Calu3 (cell line): ENCODE data around the gene BATF3. TPM values are rescaled to one million over a fixed set of nuclear protein-coding genes. Genes with fewer than 3 reads are reported as not detected.

Experiments used
- BruUV-seq: library from RNA; stranded (reverse); fragments of 400-500 nt; replicated peaks from 2 replicates; lab custom pipeline; 2021; lab: Mats Ljungman, UMichigan
- CTCF ChIA-PET: fragments of 300-600 bp; sonication (Branson Sonifier 250); formaldehyde crosslinking; loops from one replicate; lab custom pipeline; 2022; ENCODE audit warnings: antibody characterized with exemption; lab: Charles Lee
- DNase-seq: peaks from one replicate; pipeline ENCODE4 v3.0.0; 2022
- H3K27ac Mint-ChIP-seq: one replicate; pipeline ENCODE4 v1.8.0; 2022; ENCODE audit warnings: mixed read lengths; ENCODE audit not compliant: unreplicated experiment
- H3K27me3 Mint-ChIP-seq: one replicate; pipeline ENCODE4 v1.8.0; 2022; ENCODE audit warnings: mixed read lengths; ENCODE audit not compliant: unreplicated experiment
- H3K36me3 Mint-ChIP-seq: one replicate; pipeline ENCODE4 v1.8.0; 2022; ENCODE audit warnings: mild to moderate bottlenecking, moderate library complexity, mixed read lengths; ENCODE audit not compliant: insufficient read depth, unreplicated experiment
- H3K4me1 Mint-ChIP-seq: one replicate; pipeline ENCODE4 v1.8.0; 2022; ENCODE audit warnings: mild to moderate bottlenecking, low read depth, mixed read lengths; ENCODE audit not compliant: unreplicated experiment
- H3K4me3 Mint-ChIP-seq: one replicate; pipeline ENCODE4 v1.8.0; 2022; ENCODE audit warnings: mild to moderate bottlenecking, low read depth, moderate library complexity, mixed read lengths; ENCODE audit not compliant: unreplicated experiment
- H3K9me3 Mint-ChIP-seq: one replicate; pipeline ENCODE4 v1.8.0; 2022; ENCODE audit warnings: low read depth, mixed read lengths; ENCODE audit not compliant: unreplicated experiment
- CTCF ChIP-seq: fragments of 200-600 bp; IDR thresholded peaks from one replicate; pipeline ENCODE4 v1.8.0; 2022; ENCODE audit warnings: antibody characterized with exemption; ENCODE audit not compliant: unreplicated experiment
- intact Hi-C: fragments of 100-400 bp; cut with micrococcal nuclease; formaldehyde crosslinking; loops from one replicate; pipeline ENCODE4 v1.10.0; 2022; ENCODE audit not compliant: unreplicated experiment
- total RNA-seq: library from RNA; stranded (reverse); gene quantifications from 2 replicates; pipeline ENCODE4 v1.2.3, GENCODE V29; 2022

BATF3 gene
- total RNA-seq, 1 experiment from 2014 or later: 0.90 TPM

GRCh38 chr1:212703991-212704564, 4.4 kb upstream of the BATF3 start:
- CTCF ChIA-PET: no interaction called here
- no peak for TF ChIP-seq CTCF
- Mint-ChIP-seq H3K27ac (no peak overlapping the region), H3K9me3 (no peaks in the 10 kb centered on the region), H3K27me3 (peaks cover 43% of the 10 kb centered on the region), H3K4me1 (peaks cover 16% of the 10 kb centered on the region), H3K36me3 (peaks cover 4% of the 10 kb centered on the region), H3K4me3 (no peak overlapping the region)
- no peak for DNase-seq
- BruUV-seq: no TSS peak
- intact Hi-C loops: loop anchor here (5.0 kb wide), 1 partner anchor 37 kb away; no protein-coding TSS in a partner anchor

- no peak overlapping the region for H3K4me3 Mint-ChIP-seq
- CTCF ChIA-PET: no interaction called here
- H3K36me3 Mint-ChIP-seq: peaks cover 4% of the 10 kb centered on the region
- DNase-seq: no peak
- H3K27me3 Mint-ChIP-seq: peaks cover 57% of the 10 kb centered on the region
- intact Hi-C loops: loop anchor here (5.0 kb wide), 1 partner anchor 35 kb away; no protein-coding TSS in a partner anchor
- no peak overlapping the region for H3K27ac Mint-ChIP-seq
- BruUV-seq: no TSS peak
- peaks cover 16% of the 10 kb centered on the region for H3K4me1 Mint-ChIP-seq
- TF ChIP-seq CTCF: no peak
- no peaks in the 10 kb centered on the region for H3K9me3 Mint-ChIP-seq
Observed at GRCh38 chr1:212702672-212703071, 3.0 kb upstream of the BATF3 start.

- H3K4me1 Mint-ChIP-seq: peaks cover 16% of the 10 kb centered on the region
- TF ChIP-seq CTCF: no peak
- peak; percentile 18 for DNase-seq
- H3K9me3 Mint-ChIP-seq: no peaks in the 10 kb centered on the region
- no TSS peak for BruUV-seq
- peaks cover 65% of the 10 kb centered on the region for H3K27me3 Mint-ChIP-seq
- CTCF ChIA-PET: interaction anchor here (0.6 to 1.8 kb wide), 6 partner anchors 9 to 246 kb away, joined by 3 to 7 read pairs (median 4); no protein-coding TSS in a partner anchor
- H3K36me3 Mint-ChIP-seq: peaks cover 4% of the 10 kb centered on the region
- intact Hi-C loops: loop anchor here (5.0 kb wide), 1 partner anchor 35 kb away; no protein-coding TSS in a partner anchor
- H3K27ac Mint-ChIP-seq: no peak overlapping the region
- no peak overlapping the region for H3K4me3 Mint-ChIP-seq
Observed at GRCh38 chr1:212701910-212702309, 2.3 kb upstream of the BATF3 start.

GRCh38 chr1:212700892-212701819, 1.5 kb upstream of the BATF3 start:
- Mint-ChIP-seq H3K9me3 (no peaks in the 10 kb centered on the region), H3K4me3 (peak overlapping the region; percentile 64), H3K27me3 (peaks cover 72% of the 10 kb centered on the region), H3K36me3 (peaks cover 4% of the 10 kb centered on the region), H3K27ac (no peak overlapping the region), H3K4me1 (peaks cover 16% of the 10 kb centered on the region)
- CTCF ChIA-PET: interaction anchor here (0.6 to 1.8 kb wide), 6 partner anchors 8 to 245 kb away, joined by 3 to 7 read pairs (median 4); no protein-coding TSS in a partner anchor
- no peak for TF ChIP-seq CTCF
- BruUV-seq: no TSS peak
- DNase-seq: peak; percentile 35
- intact Hi-C loops: loop anchor here (5.0 kb wide), 1 partner anchor 34 kb away; no protein-coding TSS in a partner anchor
